Measurements from ENCODE around the gene PAPOLG.
"Not testable (repeated sequence)": the region's sequence is repeated elsewhere in the genome, so short reads cannot be mapped to it uniquely, and the experiment has no call there.

The PAPOLG gene

GRCh38 chr2:60779426-60779825 lies 23.4 kb downstream of the PAPOLG start:
- peaks cover 44% of the 10 kb centered on the region for H3K36me3 ChIP-seq (ENCODE audit: insufficient read depth, low read length)
- peaks cover 2% of the 10 kb centered on the region for H3K4me1 ChIP-seq (ENCODE audit: control insufficient read depth, insufficient read depth, low read length)
- no peaks in the 10 kb centered on the region for H3K9me3 ChIP-seq (replicated peaks; ENCODE audit: low read length)
- no peaks in the 10 kb centered on the region for H3K27me3 ChIP-seq (ENCODE audit: control insufficient read depth, insufficient read depth, low read length)
- H3K9ac ChIP-seq (ENCODE audit: low read depth, low read length), result no peak overlapping the region
- no peak overlapping the region for H3K4me3 ChIP-seq (ENCODE audit: low read length)
- H3K4me2 ChIP-seq (ENCODE audit: low read length), result no peak overlapping the region

- Histone ChIP-seq H3K9me3 (replicated peaks; ENCODE audit: low read length) (no peaks in the 10 kb centered on the region), H3K36me3 (ENCODE audit: insufficient read depth, low read length) (peaks cover 38% of the 10 kb centered on the region), H3K4me3 (ENCODE audit: low read length) (no peak overlapping the region), H3K27me3 (ENCODE audit: control insufficient read depth, insufficient read depth, low read length) (no peaks in the 10 kb centered on the region), H3K9ac (ENCODE audit: low read depth, low read length) (no peak overlapping the region), H3K4me1 (ENCODE audit: control insufficient read depth, insufficient read depth, low read length) (peaks cover 10% of the 10 kb centered on the region), H3K4me2 (ENCODE audit: low read length) (no peak overlapping the region)
These were observed 24.7 kb downstream of the PAPOLG start for GRCh38 chr2:60780721-60781120.

GRCh38 chr2:60793169-60793568 lies 37.1 kb downstream of the PAPOLG start:
- no peak overlapping the region for H3K4me2 ChIP-seq (ENCODE audit: low read length)
- H3K9me3 ChIP-seq (replicated peaks; ENCODE audit: low read length), result no peaks in the 10 kb centered on the region
- no peaks in the 10 kb centered on the region for H3K27me3 ChIP-seq (ENCODE audit: control insufficient read depth, insufficient read depth, low read length)
- H3K36me3 ChIP-seq (ENCODE audit: insufficient read depth, low read length), result peaks cover 41% of the 10 kb centered on the region
- H3K4me3 ChIP-seq (ENCODE audit: low read length), result no peak overlapping the region
- no peak overlapping the region for H3K9ac ChIP-seq (ENCODE audit: low read depth, low read length)
- H3K4me1 ChIP-seq (ENCODE audit: control insufficient read depth, insufficient read depth, low read length), result peaks cover 11% of the 10 kb centered on the region

- no peak overlapping the region for H3K9ac ChIP-seq (ENCODE audit: low read depth, low read length)
- peaks cover 11% of the 10 kb centered on the region for H3K4me1 ChIP-seq (ENCODE audit: control insufficient read depth, insufficient read depth, low read length)
- H3K4me3 ChIP-seq (ENCODE audit: low read length), result no peak overlapping the region
- no peaks in the 10 kb centered on the region for H3K9me3 ChIP-seq (replicated peaks; ENCODE audit: low read length)
- no peak overlapping the region for H3K4me2 ChIP-seq (ENCODE audit: low read length)
- H3K27me3 ChIP-seq (ENCODE audit: control insufficient read depth, insufficient read depth, low read length), result no peaks in the 10 kb centered on the region
- H3K36me3 ChIP-seq (ENCODE audit: insufficient read depth, low read length), result peaks cover 40% of the 10 kb centered on the region
These were observed 38.3 kb downstream of the PAPOLG start for GRCh38 chr2:60794271-60794863.

GRCh38 chr2:60796573-60797509 lies 40.8 kb downstream of the PAPOLG start:
- H3K4me3 ChIP-seq (ENCODE audit: low read length), result no peak overlapping the region
- no peak overlapping the region for H3K9ac ChIP-seq (ENCODE audit: low read depth, low read length)
- H3K4me2 ChIP-seq (ENCODE audit: low read length), result no peak overlapping the region
- H3K36me3 ChIP-seq (ENCODE audit: insufficient read depth, low read length), result peaks cover 37% of the 10 kb centered on the region
- H3K27me3 ChIP-seq (ENCODE audit: control insufficient read depth, insufficient read depth, low read length), result no peaks in the 10 kb centered on the region
- no peaks in the 10 kb centered on the region for H3K9me3 ChIP-seq (replicated peaks; ENCODE audit: low read length)
- peaks cover 11% of the 10 kb centered on the region for H3K4me1 ChIP-seq (ENCODE audit: control insufficient read depth, insufficient read depth, low read length)

GRCh38 chr2:60804473-60804872 lies 48.4 kb downstream of the PAPOLG start:
- H3K4me3 ChIP-seq (ENCODE audit: low read length), result no peak overlapping the region
- H3K36me3 ChIP-seq (ENCODE audit: insufficient read depth, low read length), result peaks cover 9% of the 10 kb centered on the region
- no peak overlapping the region for H3K9ac ChIP-seq (ENCODE audit: low read depth, low read length)
- no peak overlapping the region for H3K4me2 ChIP-seq (ENCODE audit: low read length)
- H3K27me3 ChIP-seq (ENCODE audit: control insufficient read depth, insufficient read depth, low read length), result no peaks in the 10 kb centered on the region
- H3K4me1 ChIP-seq (ENCODE audit: control insufficient read depth, insufficient read depth, low read length), result peaks cover 8% of the 10 kb centered on the region
- H3K9me3 ChIP-seq (replicated peaks; ENCODE audit: low read length), result no peaks in the 10 kb centered on the region

- peaks cover 8% of the 10 kb centered on the region for H3K4me1 ChIP-seq (ENCODE audit: control insufficient read depth, insufficient read depth, low read length)
- no peak overlapping the region for H3K4me2 ChIP-seq (ENCODE audit: low read length)
- no peak overlapping the region for H3K4me3 ChIP-seq (ENCODE audit: low read length)
- no peak overlapping the region for H3K9ac ChIP-seq (ENCODE audit: low read depth, low read length)
- no peaks in the 10 kb centered on the region for H3K9me3 ChIP-seq (replicated peaks; ENCODE audit: low read length)
- H3K27me3 ChIP-seq (ENCODE audit: control insufficient read depth, insufficient read depth, low read length), result no peaks in the 10 kb centered on the region
- H3K36me3 ChIP-seq (ENCODE audit: insufficient read depth, low read length), result peaks cover 9% of the 10 kb centered on the region
These were observed 50.5 kb downstream of the PAPOLG start for GRCh38 chr2:60806595-60806987.

- Histone ChIP-seq H3K27me3 (ENCODE audit: control insufficient read depth, insufficient read depth, low read length) (no peaks in the 10 kb centered on the region), H3K9me3 (replicated peaks; ENCODE audit: low read length) (no peaks in the 10 kb centered on the region), H3K4me3 (ENCODE audit: low read length) (no peak overlapping the region), H3K9ac (ENCODE audit: low read depth, low read length) (no peak overlapping the region), H3K4me2 (ENCODE audit: low read length) (no peak overlapping the region), H3K4me1 (ENCODE audit: control insufficient read depth, insufficient read depth, low read length) (peaks cover 8% of the 10 kb centered on the region), H3K36me3 (ENCODE audit: insufficient read depth, low read length) (peaks cover 5% of the 10 kb centered on the region)
These were observed 51.1 kb downstream of the PAPOLG start for GRCh38 chr2:60806988-60807681.

GRCh38 chr2:60808330-60808801 lies 52.3 kb downstream of the PAPOLG start:
- Histone ChIP-seq H3K9me3 (replicated peaks; ENCODE audit: low read length) (no peaks in the 10 kb centered on the region), H3K4me1 (ENCODE audit: control insufficient read depth, insufficient read depth, low read length) (peaks cover 8% of the 10 kb centered on the region), H3K36me3 (ENCODE audit: insufficient read depth, low read length) (no peaks in the 10 kb centered on the region), H3K9ac (ENCODE audit: low read depth, low read length) (no peak overlapping the region), H3K4me2 (ENCODE audit: low read length) (no peak overlapping the region), H3K4me3 (ENCODE audit: low read length) (no peak overlapping the region), H3K27me3 (ENCODE audit: control insufficient read depth, insufficient read depth, low read length) (no peaks in the 10 kb centered on the region)

- Histone ChIP-seq H3K9ac (ENCODE audit: low read depth, low read length) (no peak overlapping the region), H3K4me3 (ENCODE audit: low read length) (no peak overlapping the region), H3K27me3 (ENCODE audit: control insufficient read depth, insufficient read depth, low read length) (peaks cover 11% of the 10 kb centered on the region), H3K9me3 (replicated peaks; ENCODE audit: low read length) (no peaks in the 10 kb centered on the region), H3K4me1 (ENCODE audit: control insufficient read depth, insufficient read depth, low read length) (peaks cover 4% of the 10 kb centered on the region), H3K36me3 (ENCODE audit: insufficient read depth, low read length) (no peaks in the 10 kb centered on the region), H3K4me2 (ENCODE audit: low read length) (no peak overlapping the region)
These were observed 55.7 kb downstream of the PAPOLG start for GRCh38 chr2:60811491-60812375.

GRCh38 chr2:60817191-60817590 lies 61.1 kb downstream of the PAPOLG start:
- not testable (repeated sequence) for H3K36me3 ChIP-seq (ENCODE audit: insufficient read depth, low read length); H3K9me3 ChIP-seq (replicated peaks; ENCODE audit: low read length); H3K4me2 ChIP-seq (ENCODE audit: low read length); H3K4me3 ChIP-seq (ENCODE audit: low read length); H3K9ac ChIP-seq (ENCODE audit: low read depth, low read length); H3K4me1 ChIP-seq (ENCODE audit: control insufficient read depth, insufficient read depth, low read length)
- H3K27me3 ChIP-seq (ENCODE audit: control insufficient read depth, insufficient read depth, low read length), result peaks cover 15% of the 10 kb centered on the region

All from skeletal muscle satellite cell (primary cell).